PC-3 (cell line): ENCODE measurements around the gene NDP.

Experiments used
- CTCF ChIP-seq: fragments of 300-600 bp; sonication (generic); conservative IDR thresholded peaks from 2 replicates; pipeline ENCODE4 v1.5.1; 2017; ENCODE audit warnings: antibody characterized with exemption, low read depth, mild to moderate bottlenecking, low read length
- EZH2 ChIP-seq: fragments of 300-600 bp; sonication (generic); IDR thresholded peaks from one replicate; pipeline ENCODE4 v1.6.1; 2017; ENCODE audit warnings: antibody characterized with exemption, mild to moderate bottlenecking, low read length; ENCODE audit not compliant: unreplicated experiment
- EZH2phosphoT487 ChIP-seq: fragments of 300-600 bp; sonication (generic); IDR thresholded peaks from 2 replicates; pipeline ENCODE4 v1.6.1; 2018; ENCODE audit warnings: mild to moderate bottlenecking, antibody characterized with exemption, low read length, borderline replicate concordance

- TF ChIP-seq CTCF (no peak), EZH2 (no peak), EZH2phosphoT487 (no peak)
These were observed 49.8 kb upstream of the NDP start for GRCh38 chrX:44022964-44023363.
